Progenitor cell of endocrine pancreas (in vitro differentiated cells): Measurements from ENCODE around the gene AMY1B. TPM values are rescaled to one million over a fixed set of nuclear protein-coding genes. Genes with fewer than 3 reads are reported as not detected.
"Not testable (repeated sequence)": the region's sequence is repeated elsewhere in the genome, so short reads cannot be mapped to it uniquely, and the experiment has no call there.

Experiments used
- DNase-seq: peaks from one replicate; pipeline ENCODE4 v3.0.0; 2021; ENCODE audit warnings: low spot score; ENCODE audit not compliant: unreplicated experiment
- H3K27ac Mint-ChIP-seq: 2 replicates; pipeline ENCODE4 v1.8.0; 2021; ENCODE audit warnings: mild to moderate bottlenecking, moderate library complexity, mixed read lengths
- H3K27me3 Mint-ChIP-seq: 2 replicates; pipeline ENCODE4 v1.8.0; 2021; ENCODE audit warnings: mixed read lengths
- H3K36me3 Mint-ChIP-seq: 2 replicates; pipeline ENCODE4 v1.8.0; 2022; ENCODE audit warnings: mixed read lengths; ENCODE audit not compliant: insufficient read depth
- H3K4me1 Mint-ChIP-seq: 2 replicates; pipeline ENCODE4 v1.8.0; 2021; ENCODE audit warnings: low read depth, mixed read lengths
- H3K4me3 Mint-ChIP-seq: 2 replicates; pipeline ENCODE4 v1.8.0; 2021; ENCODE audit warnings: low read depth, mild to moderate bottlenecking, moderate library complexity, mixed read lengths
- H3K9me3 Mint-ChIP-seq: 2 replicates; pipeline ENCODE4 v1.8.0; 2021; ENCODE audit warnings: low read depth, mixed read lengths
- long read RNA-seq: library from polyadenylated mRNA; unstranded; transcript quantifications from one replicate; pipeline ENCODE4 v2.0.0, GENCODE V29; 2020
- total RNA-seq: library from RNA; stranded (reverse); gene quantifications from 2 replicates; pipeline ENCODE4 v1.2.1, GENCODE V29; 2021

Gene AMY1B
- not detected in 2 replicates for total RNA-seq
- long read RNA-seq = 0 reads

DNA sequence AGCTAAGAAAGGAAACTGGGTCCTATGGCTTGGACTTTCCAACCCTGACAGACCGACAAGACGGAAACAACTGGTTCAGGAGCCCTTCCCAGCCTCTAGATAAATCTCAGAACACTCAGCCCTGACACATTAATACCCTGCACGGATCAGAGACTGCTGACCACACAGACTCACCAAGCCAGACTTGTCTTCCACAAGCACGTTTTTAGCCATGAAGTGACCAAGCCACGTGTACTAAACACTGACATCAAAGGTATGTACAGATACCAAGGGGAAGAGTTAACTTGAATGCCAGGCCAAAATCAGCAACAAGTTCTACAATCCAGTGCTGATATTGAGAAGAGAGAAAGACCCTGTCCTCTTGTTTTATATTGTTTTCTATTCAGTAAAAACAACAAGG, at the start of gene AMY1B:
TSS of gene AMY1B (minus strand) at position 101 of the 400 bp plus-strand sequence. CDS start 571 bp downstream, outside the sequence.
- H3K27me3 Mint-ChIP-seq, H3K36me3 Mint-ChIP-seq, H3K9me3 Mint-ChIP-seq, H3K4me3 Mint-ChIP-seq, H3K27ac Mint-ChIP-seq, DNase-seq, H3K4me1 Mint-ChIP-seq: not testable (repeated sequence)

DNA sequence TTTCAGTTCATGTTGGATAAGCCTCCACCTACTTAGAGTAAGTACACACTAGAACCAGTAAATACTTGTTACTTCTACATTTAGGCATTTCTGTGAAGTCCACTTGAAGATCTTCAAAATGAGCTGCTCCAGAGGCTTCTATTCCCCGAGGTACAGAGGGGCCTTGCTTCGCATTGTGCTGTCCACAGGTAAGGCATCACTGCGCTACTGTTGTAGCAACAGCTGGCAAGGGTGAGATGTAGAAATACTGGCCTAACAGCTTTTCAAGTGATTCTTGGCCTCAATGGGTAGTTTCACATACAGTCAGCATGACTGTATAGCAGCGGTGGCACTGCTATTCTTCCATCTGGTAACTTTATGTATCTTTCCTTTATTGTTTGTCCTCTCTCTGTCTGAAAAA, 49.0 kb upstream of the AMY1B start:
- not testable (repeated sequence) for H3K9me3 Mint-ChIP-seq, H3K27ac Mint-ChIP-seq, H3K4me1 Mint-ChIP-seq, H3K4me3 Mint-ChIP-seq, H3K27me3 Mint-ChIP-seq, DNase-seq, H3K36me3 Mint-ChIP-seq

DNA sequence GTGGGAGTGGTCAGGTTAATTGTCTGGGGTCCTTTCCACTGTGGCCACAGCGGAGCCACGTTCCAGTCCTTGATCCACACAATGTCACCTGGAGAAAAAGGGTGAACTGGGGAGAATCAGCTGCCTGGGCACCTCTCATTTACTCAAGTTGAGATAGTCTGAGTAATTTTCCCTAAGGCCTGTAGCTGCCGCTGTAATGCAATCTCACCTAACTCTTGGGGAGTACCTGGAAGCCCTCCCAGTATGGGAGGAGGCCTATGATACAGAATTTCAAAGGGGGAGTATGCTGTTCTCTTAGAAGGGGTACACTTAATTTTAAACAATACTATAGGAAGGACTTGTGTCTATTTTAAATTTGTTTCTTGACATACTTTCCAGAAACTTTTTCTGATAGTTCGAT, 48.4 kb upstream of the AMY1B start:
- not testable (repeated sequence) for H3K4me3 Mint-ChIP-seq, H3K4me1 Mint-ChIP-seq, H3K27ac Mint-ChIP-seq, H3K9me3 Mint-ChIP-seq, H3K36me3 Mint-ChIP-seq, H3K27me3 Mint-ChIP-seq, DNase-seq

DNA sequence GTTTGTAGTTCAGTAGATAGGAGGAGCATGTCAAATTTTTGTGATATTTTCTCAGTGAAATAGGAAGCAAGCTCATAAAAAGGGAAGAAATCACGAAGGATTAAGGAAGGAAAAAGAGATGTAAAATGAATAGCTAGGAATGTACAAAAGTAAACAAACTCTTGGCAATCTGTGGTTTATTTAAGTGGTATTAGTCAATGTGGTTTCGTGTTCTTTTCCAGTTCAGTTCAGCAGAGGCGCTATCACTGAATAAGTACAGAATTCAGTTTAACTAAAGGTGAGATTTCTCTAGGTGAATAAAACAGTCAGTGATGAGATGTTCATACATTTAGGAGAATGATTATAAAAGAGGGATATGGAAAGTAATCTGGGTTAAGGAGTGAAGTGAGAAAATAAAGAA, 42.0 kb upstream of the AMY1B start:
- H3K27me3 Mint-ChIP-seq, H3K9me3 Mint-ChIP-seq, H3K4me3 Mint-ChIP-seq, DNase-seq, H3K27ac Mint-ChIP-seq, H3K4me1 Mint-ChIP-seq, H3K36me3 Mint-ChIP-seq: not testable (repeated sequence)

DNA sequence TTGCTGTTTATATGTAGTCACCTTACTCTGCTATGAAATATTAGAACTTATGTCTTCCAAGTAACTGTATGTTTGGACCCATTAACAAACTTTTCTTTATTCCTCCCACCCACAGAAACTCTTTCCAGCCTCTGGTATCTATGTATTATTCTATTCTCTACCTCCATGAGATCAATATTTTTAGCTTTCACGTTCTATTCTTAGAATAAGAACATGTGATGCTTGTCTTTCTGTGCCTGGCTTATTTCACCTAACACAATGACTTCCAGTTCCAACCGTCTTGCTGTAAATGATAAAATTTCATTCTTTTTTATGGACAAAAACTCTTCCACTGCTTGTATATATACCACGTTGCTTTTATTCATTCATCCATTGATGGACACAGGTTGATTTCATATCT, 39.3 kb upstream of the AMY1B start:
- not testable (repeated sequence) for H3K4me1 Mint-ChIP-seq, H3K27ac Mint-ChIP-seq, H3K9me3 Mint-ChIP-seq, DNase-seq, H3K36me3 Mint-ChIP-seq, H3K27me3 Mint-ChIP-seq, H3K4me3 Mint-ChIP-seq

DNA sequence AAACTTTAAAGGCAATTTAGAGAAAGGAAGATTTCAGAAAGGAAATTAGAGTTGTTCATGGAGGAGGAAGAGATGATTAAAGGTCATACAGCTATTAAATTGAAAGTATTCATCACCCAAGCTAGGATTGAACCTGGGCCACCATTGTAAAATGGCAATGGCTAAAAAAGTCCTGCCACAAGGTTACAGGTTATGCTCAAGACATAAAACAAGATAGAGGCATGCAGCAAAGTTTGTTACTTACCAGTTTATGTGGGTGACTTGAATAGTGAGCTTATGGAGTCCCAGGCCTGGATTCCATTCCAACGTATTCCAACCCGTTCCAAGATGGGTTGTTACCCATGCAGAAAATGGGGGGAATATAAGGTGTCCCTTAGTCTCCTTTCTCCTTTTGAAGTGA, 25.5 kb upstream of the AMY1B start:
- not testable (repeated sequence) for H3K36me3 Mint-ChIP-seq, H3K27ac Mint-ChIP-seq, H3K27me3 Mint-ChIP-seq, DNase-seq, H3K9me3 Mint-ChIP-seq, H3K4me1 Mint-ChIP-seq, H3K4me3 Mint-ChIP-seq

DNA sequence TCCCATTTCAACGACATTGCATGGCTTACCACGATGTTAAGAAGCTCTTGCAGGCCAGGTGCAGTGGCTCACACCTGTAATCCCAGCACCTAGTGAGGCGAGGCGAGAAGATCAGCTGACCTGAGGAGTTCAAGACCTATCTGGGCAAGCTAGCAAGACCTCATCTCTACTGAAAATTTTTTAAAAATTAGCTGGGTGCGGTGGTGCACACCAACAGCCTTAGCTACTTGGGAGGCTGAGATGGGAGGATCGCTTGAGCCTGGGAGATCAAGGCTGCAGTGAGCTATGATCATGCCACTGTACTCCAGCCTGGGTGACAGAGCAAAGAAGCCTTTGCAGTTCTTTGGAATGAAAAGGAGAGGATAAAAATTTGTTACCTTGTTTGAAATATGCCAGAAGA, 21.4 kb upstream of the AMY1B start:
- not testable (repeated sequence) for H3K27me3 Mint-ChIP-seq, H3K36me3 Mint-ChIP-seq, DNase-seq, H3K4me3 Mint-ChIP-seq, H3K4me1 Mint-ChIP-seq, H3K9me3 Mint-ChIP-seq, H3K27ac Mint-ChIP-seq

DNA sequence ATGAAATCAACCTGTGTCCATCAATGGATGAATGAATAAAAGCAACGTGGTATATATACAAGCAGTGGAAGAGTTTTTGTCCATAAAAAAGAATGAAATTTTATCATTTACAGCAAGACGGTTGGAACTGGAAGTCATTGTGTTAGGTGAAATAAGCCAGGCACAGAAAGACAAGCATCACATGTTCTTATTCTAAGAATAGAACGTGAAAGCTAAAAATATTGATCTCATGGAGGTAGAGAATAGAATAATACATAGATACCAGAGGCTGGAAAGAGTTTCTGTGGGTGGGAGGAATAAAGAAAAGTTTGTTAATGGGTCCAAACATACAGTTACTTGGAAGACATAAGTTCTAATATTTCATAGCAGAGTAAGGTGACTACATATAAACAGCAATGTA, 14.4 kb upstream of the AMY1B start:
- not testable (repeated sequence) for H3K4me3 Mint-ChIP-seq, H3K36me3 Mint-ChIP-seq

DNA sequence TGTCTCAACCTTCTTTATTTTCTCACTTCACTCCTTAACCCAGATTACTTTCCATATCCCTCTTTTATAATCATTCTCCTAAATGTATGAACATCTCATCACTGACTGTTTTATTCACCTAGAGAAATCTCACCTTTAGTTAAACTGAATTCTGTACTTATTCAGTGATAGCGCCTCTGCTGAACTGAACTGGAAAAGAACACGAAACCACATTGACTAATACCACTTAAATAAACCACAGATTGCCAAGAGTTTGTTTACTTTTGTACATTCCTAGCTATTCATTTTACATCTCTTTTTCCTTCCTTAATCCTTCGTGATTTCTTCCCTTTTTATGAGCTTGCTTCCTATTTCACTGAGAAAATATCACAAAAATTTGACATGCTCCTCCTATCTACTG, 11.7 kb upstream of the AMY1B start:
- not testable (repeated sequence) for H3K4me1 Mint-ChIP-seq, DNase-seq, H3K27me3 Mint-ChIP-seq, H3K36me3 Mint-ChIP-seq, H3K9me3 Mint-ChIP-seq, H3K4me3 Mint-ChIP-seq, H3K27ac Mint-ChIP-seq

More for the DNA sequence above, 14.4 kb upstream of the AMY1B start:
- not testable (repeated sequence) for H3K27me3 Mint-ChIP-seq, H3K27ac Mint-ChIP-seq, DNase-seq, H3K9me3 Mint-ChIP-seq, H3K4me1 Mint-ChIP-seq

DNA sequence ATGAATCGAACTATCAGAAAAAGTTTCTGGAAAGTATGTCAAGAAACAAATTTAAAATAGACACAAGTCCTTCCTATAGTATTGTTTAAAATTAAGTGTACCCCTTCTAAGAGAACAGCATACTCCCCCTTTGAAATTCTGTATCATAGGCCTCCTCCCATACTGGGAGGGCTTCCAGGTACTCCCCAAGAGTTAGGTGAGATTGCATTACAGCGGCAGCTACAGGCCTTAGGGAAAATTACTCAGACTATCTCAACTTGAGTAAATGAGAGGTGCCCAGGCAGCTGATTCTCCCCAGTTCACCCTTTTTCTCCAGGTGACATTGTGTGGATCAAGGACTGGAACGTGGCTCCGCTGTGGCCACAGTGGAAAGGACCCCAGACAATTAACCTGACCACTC, 5.2 kb upstream of the AMY1B start:
- DNase-seq, H3K27me3 Mint-ChIP-seq, H3K4me3 Mint-ChIP-seq, H3K4me1 Mint-ChIP-seq, H3K27ac Mint-ChIP-seq, H3K36me3 Mint-ChIP-seq, H3K9me3 Mint-ChIP-seq: not testable (repeated sequence)

DNA sequence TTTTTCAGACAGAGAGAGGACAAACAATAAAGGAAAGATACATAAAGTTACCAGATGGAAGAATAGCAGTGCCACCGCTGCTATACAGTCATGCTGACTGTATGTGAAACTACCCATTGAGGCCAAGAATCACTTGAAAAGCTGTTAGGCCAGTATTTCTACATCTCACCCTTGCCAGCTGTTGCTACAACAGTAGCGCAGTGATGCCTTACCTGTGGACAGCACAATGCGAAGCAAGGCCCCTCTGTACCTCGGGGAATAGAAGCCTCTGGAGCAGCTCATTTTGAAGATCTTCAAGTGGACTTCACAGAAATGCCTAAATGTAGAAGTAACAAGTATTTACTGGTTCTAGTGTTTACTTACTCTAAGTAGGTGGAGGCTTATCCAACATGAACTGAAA, 4.7 kb upstream of the AMY1B start:
- not testable (repeated sequence) for H3K4me3 Mint-ChIP-seq, H3K4me1 Mint-ChIP-seq, H3K27me3 Mint-ChIP-seq, H3K36me3 Mint-ChIP-seq, DNase-seq, H3K9me3 Mint-ChIP-seq, H3K27ac Mint-ChIP-seq

DNA sequence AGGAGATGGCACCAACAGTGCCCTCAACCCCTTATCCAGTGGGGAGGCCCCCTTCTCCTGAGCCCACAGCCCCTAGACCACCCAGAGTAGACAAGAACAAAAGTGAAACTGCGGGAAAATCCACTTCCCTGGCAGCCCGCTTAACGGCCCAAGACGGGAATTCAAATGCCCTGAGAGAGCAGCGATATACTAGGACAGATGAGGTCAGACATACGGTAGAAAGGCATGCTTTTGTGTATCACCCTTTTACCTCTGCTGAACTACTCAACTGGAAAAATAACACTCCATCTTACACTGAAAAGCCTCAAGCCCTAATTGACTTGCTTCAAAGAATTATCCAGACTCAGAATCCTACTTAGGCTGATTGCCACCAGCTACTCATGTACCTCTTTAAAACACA, 1.4 kb upstream of the AMY1B start:
- H3K4me3 Mint-ChIP-seq, H3K27ac Mint-ChIP-seq, DNase-seq, H3K36me3 Mint-ChIP-seq, H3K9me3 Mint-ChIP-seq, H3K4me1 Mint-ChIP-seq, H3K27me3 Mint-ChIP-seq: not testable (repeated sequence)

DNA sequence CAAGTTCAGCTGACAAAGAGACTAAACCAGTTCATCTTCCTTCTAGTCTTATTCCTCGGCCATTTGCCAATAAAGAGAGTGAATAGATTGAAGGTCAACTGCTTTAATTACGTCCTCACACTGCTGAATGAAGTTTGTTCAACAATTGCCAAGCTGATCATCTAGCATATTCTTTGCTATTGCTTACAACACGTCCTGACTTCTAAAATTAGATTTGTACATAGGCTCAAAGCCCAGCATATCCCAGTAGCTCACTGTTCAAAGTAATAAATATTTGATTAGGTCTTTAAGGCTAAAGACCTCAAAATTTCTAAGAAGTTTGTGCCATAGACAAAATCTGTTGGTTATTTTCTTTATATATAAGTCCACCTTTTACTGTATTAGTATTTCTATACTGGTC, 19.7 kb downstream of the AMY1B start:
- not testable (repeated sequence) for H3K36me3 Mint-ChIP-seq, H3K4me1 Mint-ChIP-seq, H3K27me3 Mint-ChIP-seq, H3K9me3 Mint-ChIP-seq, H3K27ac Mint-ChIP-seq, H3K4me3 Mint-ChIP-seq, DNase-seq

DNA sequence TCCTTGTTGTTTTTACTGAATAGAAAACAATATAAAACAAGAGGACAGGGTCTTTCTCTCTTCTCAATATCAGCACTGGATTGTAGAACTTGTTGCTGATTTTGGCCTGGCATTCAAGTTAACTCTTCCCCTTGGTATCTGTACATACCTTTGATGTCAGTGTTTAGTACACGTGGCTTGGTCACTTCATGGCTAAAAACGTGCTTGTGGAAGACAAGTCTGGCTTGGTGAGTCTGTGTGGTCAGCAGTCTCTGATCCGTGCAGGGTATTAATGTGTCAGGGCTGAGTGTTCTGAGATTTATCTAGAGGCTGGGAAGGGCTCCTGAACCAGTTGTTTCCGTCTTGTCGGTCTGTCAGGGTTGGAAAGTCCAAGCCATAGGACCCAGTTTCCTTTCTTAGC, 40.5 kb downstream of the AMY1B start, which contains the start of gene AMY1A:
TSS of gene AMY1A (plus strand) at position 301 of the 400 bp plus-strand sequence. CDS start 571 bp downstream, outside the sequence.
- not testable (repeated sequence) for H3K4me3 Mint-ChIP-seq, H3K27ac Mint-ChIP-seq, H3K9me3 Mint-ChIP-seq

More for the DNA sequence above, 40.5 kb downstream of the AMY1B start, which contains the start of gene AMY1A:
- not testable (repeated sequence) for H3K27me3 Mint-ChIP-seq, H3K36me3 Mint-ChIP-seq, DNase-seq, H3K4me1 Mint-ChIP-seq
